WERI-Rb-1 (cell line): ENCODE data around the gene CTSD.

Source experiments
- DNase-seq: peaks from one replicate; pipeline ENCODE4 v3.0.0-alpha.2; 2020
- H3K27ac ChIP-seq: fragments of 250-450 bp; sonication (Bioruptor Pico); 2 replicates; pipeline ENCODE4 v1.5.1; 2020; ENCODE audit warnings: mild to moderate bottlenecking, moderate library complexity
- H3K27me3 ChIP-seq: fragments of 250-450 bp; sonication (Bioruptor Pico); 2 replicates; pipeline ENCODE4 v1.5.1; 2021; ENCODE audit warnings: mild to moderate bottlenecking, low read depth, moderate library complexity; ENCODE audit not compliant: insufficient read depth, severe bottlenecking
- H3K36me3 ChIP-seq: fragments of 250-450 bp; sonication (Bioruptor Pico); 2 replicates; pipeline ENCODE4 v1.5.1; 2020; ENCODE audit warnings: mild to moderate bottlenecking, moderate library complexity
- H3K4me3 ChIP-seq: 2 replicates; pipeline ENCODE4 v1.5.1; 2011; ENCODE audit warnings: low read depth, mild to moderate bottlenecking, control low read depth, low read length
- H3K9me3 ChIP-seq: fragments of 250-450 bp; sonication (Bioruptor Pico); 2 replicates; pipeline ENCODE4 v1.5.1; 2021; ENCODE audit warnings: mild to moderate bottlenecking, moderate library complexity; ENCODE audit not compliant: severe bottlenecking
- CTCF ChIP-seq: IDR thresholded peaks from 2 replicates; pipeline ENCODE4 v1.5.1; 2011; ENCODE audit warnings: low read depth, mild to moderate bottlenecking, control low read depth, inconsistent platforms, low read length

CTSD gene

GRCh38 chr11:1779806-1780699 is 16.3 kb upstream of the CTSD start:
- no peaks in the 10 kb centered on the region for H3K36me3 ChIP-seq
- H3K27ac ChIP-seq = no peak overlapping the region
- H3K4me3 ChIP-seq = no peak overlapping the region
- peaks cover 86% of the 10 kb centered on the region for H3K27me3 ChIP-seq
- H3K9me3 ChIP-seq = no peaks in the 10 kb centered on the region
- no peak for TF ChIP-seq CTCF
- no peak for DNase-seq

- TF ChIP-seq CTCF = no peak
- DNase-seq = no peak
- peaks cover 86% of the 10 kb centered on the region for H3K27me3 ChIP-seq
- H3K9me3 ChIP-seq = no peaks in the 10 kb centered on the region
- no peak overlapping the region for H3K27ac ChIP-seq
- H3K4me3 ChIP-seq = no peak overlapping the region
- H3K36me3 ChIP-seq = no peaks in the 10 kb centered on the region
Observed at GRCh38 chr11:1779034-1779805, 15.5 kb upstream of the CTSD start.

- Histone ChIP-seq H3K27ac (no peak overlapping the region), H3K4me3 (no peak overlapping the region), H3K36me3 (no peaks in the 10 kb centered on the region), H3K27me3 (peaks cover 86% of the 10 kb centered on the region), H3K9me3 (no peaks in the 10 kb centered on the region)
- DNase-seq = no peak
- TF ChIP-seq CTCF = no peak
Observed at GRCh38 chr11:1778141-1778911, 14.6 kb upstream of the CTSD start.

GRCh38 chr11:1777737-1778136 is 14.0 kb upstream of the CTSD start:
- no peak overlapping the region for H3K4me3 ChIP-seq
- TF ChIP-seq CTCF = no peak
- no peaks in the 10 kb centered on the region for H3K9me3 ChIP-seq
- H3K27me3 ChIP-seq = peaks cover 82% of the 10 kb centered on the region
- DNase-seq = no peak
- no peak overlapping the region for H3K27ac ChIP-seq
- no peaks in the 10 kb centered on the region for H3K36me3 ChIP-seq

GRCh38 chr11:1776944-1777715 is 13.4 kb upstream of the CTSD start:
- DNase-seq = no peak
- no peak for TF ChIP-seq CTCF
- Histone ChIP-seq H3K4me3 (no peak overlapping the region), H3K27me3 (peaks cover 81% of the 10 kb centered on the region), H3K9me3 (no peaks in the 10 kb centered on the region), H3K27ac (no peak overlapping the region), H3K36me3 (no peaks in the 10 kb centered on the region)
